C4-2B (cell line): ENCODE measurements around the gene HMGCR.
"Not testable (repeated sequence)": the region's sequence is repeated elsewhere in the genome, so short reads cannot be mapped to it uniquely, and the experiment has no call there.

Experiments used
- CTCF ChIP-seq: fragments of 450-650 bp; conservative IDR thresholded peaks from 2 replicates; pipeline ENCODE4 v1.5.1; 2017; ENCODE audit warnings: mild to moderate bottlenecking
- ZFX ChIP-seq: fragments of 450-650 bp; IDR thresholded peaks from 2 replicates; pipeline ENCODE4 v1.6.1; 2017

DNA sequence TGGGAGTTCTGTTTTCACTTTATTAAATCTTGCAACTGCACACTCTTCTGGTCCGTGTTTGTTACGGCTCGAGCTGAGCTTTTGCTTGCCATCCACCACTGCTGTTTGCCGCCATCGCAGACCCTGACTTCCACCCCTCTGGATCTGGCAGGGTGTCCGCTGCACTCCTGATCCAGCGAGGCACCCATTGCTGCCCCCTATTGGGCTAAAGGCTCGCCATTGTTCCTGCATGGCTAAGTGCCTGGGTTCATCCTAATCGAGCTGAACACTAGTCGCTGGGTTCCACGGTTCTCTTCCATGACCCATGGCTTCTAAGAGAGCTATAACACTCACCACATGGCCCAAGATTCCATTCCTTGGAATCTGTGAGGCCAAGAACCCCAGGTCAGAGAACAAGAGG, 32.5 kb upstream of the HMGCR start:
- peak; percentile 18 for TF ChIP-seq CTCF
- not testable (repeated sequence) for TF ChIP-seq ZFX
